DMS53 treated with DMSO at 0.1 percent for 48 hours (cell line): ENCODE results near the gene GPR18.
"Not testable (repeated sequence)": the region's sequence is repeated elsewhere in the genome, so short reads cannot be mapped to it uniquely, and the experiment has no call there.

Source experiments
- DNase-seq: peaks from one replicate; lab custom pipeline; 2025; ENCODE audit not compliant: unreplicated experiment; lab: John Stamatoyannopoulos, UW

GPR18 gene

DNA sequence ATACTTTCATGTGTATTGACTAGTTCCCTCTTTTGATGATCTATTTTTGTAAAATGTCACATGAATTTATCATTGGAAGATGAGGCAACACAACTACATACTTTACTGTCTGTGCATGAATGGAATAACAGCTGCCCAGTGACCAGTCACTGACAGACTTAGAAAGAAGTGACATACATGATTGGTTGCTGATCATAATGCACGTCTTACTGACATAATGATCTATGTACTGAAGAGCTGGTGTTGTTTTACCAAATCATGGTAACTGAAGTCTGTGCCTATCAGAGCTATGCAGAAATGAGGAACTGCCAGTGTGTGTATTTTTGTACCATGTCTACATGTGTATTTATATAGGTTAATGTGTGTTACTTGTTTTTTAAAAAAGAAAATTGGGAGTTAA, 26.5 kb downstream of the GPR18 start:
- no peak for DNase-seq

DNA sequence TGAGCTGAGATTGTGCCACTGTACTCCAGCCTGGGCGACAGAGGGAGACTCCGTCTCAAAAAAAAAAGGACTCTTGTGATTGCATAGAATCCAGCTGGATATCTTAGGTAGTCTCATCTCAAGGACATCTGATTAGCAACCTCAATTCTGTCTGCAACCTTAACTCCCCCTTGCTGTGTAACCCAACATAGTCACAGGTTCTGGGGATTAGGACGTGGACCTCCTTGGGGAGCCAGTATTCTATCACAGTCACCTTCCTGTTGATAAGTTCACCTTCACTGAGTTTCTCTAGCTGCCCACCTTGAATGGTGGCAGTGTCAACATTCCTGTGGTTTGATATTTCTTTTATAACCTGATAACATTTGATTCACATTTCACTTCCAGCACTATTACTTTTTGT, 27.2 kb downstream of the GPR18 start:
- no peak for DNase-seq

DNA sequence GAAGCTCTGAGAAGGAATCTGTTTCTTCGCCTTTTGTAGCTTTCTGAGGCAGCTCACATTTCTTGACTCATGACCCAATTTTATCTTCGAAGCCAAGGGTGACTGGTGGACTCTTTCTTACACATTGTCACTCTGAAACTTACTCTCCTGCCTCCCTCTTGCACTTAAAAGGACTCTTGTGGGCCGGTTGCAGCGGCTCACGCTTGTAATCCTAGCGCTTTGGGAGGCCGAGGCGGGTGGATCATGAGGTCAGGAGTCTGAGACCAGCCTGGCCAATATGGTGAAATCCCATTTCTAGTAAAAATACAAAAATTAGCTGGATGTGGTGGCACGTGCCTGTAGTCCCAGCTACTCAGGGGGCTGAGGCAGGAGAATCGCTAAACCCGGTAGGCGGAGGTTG, 27.6 kb downstream of the GPR18 start:
- DNase-seq: not testable (repeated sequence)

DNA sequence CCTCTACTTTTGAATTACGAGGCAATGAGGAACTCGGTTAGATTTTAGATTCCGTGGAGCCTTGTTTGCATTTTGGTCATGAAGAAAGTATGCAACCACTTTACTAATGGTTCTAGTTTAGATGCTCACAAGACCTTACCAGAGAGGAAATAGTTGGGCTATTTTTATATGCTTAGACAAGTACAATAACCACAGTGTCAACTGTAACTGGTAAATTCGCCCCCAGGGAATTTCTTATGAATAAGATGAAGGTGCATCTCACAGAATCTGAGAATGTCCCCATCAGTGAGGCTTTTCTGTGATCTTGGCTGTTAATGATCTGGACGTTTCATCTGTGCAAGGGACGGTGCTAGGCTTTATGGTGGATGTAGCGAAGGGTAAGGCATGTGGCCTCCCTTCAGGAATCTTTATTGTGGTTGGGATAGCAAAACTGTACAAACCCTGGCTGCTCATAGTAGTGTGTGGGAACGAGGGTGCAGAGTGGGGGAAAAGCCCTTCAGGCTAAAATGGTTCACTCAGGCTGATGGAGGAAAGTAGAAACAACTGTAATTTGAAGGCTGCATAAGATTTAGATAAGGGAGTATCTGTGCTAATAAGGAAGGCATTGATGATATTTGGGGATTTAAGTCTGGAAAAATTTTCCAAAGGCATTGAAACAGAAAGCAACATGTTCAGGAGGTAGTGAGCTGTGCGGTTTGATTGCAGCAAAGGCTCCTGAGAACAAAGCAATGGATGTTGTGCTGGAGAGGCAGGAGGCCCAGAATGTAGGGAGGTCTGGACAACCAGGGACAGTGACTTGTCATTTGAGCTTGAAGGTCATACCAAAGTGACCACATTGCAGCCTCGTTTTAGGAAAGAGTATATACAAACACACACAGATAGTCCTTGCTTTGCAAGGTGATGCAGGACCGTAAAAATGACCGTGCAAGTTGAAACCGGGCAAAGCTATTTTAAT, 29.2 kb downstream of the GPR18 start:
- DNase-seq: no peak

DNA sequence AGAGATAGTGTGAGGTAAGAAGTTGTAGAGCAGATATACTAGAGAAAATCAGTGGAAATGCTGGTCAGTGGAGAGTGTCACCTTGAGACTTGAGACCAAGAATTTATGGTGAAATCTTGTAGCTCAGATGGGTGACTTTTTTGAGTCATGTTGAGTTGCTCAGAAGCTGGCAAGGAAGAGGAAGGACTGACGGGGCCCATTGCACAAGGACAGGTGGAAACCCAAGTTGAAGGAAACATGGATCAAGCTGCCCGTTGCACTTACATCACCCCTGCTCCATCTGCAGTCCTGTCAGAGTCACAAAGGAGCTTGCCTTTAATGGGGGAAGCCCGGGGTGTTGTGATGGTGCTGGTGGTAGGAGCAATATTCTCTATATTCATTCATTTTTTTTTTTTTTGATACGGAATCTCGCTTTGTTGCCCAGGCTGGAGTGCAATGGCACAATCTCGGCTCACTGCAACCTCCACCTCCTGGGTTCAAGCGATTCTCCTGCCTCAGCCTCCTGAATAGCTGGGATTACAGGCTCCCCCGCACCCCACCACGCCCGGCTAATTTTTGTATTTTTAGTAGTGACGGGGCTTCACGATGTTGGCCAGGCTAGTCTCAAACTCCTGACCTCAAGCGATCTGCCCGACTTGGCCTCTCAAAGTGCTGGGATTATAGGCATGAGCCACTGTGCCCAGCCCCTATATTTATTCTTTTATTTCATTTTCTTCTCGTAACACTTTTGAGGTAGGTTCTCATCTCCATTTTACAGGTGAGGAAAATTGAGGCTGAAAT, 30.1 kb downstream of the GPR18 start:
- no peak for DNase-seq

DNA sequence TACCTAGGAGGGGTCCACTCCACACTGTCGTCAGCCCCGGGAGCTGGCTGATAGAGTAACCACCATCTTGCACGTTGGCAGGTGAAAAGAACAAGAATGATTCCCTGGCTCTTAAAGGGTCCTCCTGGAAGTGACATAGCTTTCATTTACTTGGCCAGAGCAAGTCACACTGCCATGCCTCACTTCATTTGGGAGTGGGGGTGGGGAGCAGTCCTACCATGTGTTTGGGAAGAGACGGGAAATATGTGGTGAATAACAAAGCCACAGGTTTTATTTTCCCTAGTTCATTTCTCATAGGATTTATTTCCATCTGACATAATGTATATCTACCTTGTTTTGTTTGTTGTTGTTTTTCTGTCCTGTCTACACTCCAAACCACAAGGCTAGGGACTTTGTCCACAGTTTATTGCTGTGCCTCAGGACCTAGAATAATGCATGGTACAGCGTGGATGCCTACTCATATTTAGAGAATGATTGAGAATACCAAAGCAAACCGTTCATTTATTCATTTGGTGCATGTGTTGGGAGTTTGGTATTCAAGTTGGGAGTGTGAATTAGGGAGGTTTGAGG, 30.8 kb downstream of the GPR18 start:
- no peak for DNase-seq

DNA sequence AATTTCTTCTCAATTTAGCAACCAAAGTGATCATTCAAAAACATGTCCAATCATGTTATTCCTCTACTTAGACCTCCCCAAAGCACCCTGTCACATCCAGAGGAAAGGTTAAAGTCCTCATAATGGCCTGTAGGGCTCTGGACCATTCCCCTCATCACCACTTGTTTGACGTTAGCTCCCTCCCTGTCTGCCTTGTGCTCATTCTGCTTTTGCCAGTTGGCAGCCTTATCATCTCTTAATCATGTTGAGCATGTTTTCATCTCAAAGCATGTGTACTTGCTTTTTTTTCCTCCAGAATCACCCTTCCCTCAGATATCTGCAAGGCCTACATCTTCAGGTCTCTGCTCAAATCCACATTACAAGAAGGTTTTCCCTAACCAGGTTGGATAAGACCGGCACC, 31.7 kb downstream of the GPR18 start:
- no peak for DNase-seq

DNA sequence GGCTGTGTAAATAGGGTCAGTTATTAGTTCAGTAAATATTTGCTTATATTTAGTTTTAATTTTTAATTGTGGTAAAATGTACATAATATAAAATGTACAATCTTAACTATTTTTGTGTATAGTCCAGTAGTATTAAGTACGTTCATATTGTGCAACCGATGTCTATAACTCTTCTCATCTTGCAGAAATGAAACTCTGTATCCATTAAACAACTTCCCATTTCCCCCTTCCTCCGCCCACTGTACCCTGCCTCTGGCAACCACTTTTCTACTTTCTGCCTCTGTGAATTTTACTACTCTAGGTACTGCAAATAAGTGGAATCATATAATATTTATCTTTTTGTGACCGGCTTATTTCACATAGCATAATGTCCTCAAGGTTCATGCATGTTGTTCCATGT, 33.1 kb downstream of the GPR18 start:
- no peak for DNase-seq

DNA sequence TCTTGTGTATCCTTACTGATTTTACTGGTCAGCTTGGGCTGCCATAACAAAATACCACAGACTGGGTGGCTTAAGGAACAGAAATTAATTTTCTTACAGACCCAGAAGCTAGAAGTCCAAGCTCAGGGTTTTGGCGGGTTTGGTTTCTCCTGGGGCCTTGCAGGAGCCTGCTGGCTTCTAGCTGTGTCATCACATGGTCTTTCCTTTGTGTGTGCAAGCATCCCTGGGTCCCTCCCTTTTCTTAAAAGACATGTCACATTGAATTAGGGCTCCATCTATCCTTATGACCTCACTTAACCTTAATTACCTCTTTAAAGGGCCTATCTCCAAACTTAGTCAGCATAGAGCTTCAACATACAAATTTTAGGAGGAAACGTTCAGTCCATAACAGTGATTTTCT, 34.2 kb downstream of the GPR18 start:
- DNase-seq: no peak

DNA sequence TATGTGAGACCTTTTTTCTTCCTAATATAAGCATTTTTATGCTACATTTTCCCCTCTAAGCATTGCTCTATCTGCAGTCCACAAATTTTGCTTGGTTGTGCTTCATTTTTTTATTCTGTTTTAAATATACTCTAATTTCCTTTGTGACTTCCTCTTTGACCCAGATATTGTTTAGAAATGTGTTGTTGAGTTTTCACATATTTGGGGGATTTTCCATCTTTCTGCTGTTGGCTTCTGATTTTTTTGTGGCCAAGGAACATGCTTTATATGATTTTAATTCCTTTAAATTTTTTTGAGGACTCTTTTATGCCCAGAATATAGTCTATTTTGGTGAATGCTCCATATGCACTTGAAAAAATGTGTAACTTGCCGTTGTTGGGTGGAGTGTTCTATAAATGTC, 34.6 kb downstream of the GPR18 start:
- DNase-seq: no peak

DNA sequence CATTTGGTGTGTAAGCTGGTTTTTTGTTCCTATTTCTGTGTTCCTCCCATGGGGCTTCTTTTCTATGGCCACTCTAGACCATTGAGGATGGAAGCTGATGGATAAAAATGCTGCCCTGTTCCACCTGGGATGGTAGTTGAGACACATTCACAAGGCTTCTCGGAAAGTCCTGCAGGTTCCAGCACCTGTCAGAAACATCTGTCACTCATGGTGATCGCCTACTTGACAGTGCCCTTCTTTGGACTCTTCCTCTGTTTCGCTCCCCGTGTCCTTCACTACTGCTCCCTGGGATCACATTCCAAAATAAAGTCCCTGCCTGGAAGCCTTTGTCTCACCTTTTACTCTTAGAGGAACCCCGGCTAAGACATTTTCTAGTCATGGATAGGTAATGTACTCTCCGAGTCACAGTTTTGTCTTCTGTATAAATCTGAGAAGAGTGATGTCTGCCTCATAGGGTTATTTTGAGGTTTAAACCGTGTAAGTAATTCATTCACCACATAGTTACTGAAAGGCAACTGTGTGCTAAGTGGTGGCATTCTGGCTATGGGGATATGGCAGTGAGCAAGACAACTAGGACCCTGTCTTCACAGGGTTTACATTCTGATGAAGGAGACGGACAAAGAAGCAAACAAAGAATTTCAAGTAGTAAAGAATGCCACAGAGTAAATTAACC, 36.5 kb downstream of the GPR18 start:
- DNase-seq: no peak

DNA sequence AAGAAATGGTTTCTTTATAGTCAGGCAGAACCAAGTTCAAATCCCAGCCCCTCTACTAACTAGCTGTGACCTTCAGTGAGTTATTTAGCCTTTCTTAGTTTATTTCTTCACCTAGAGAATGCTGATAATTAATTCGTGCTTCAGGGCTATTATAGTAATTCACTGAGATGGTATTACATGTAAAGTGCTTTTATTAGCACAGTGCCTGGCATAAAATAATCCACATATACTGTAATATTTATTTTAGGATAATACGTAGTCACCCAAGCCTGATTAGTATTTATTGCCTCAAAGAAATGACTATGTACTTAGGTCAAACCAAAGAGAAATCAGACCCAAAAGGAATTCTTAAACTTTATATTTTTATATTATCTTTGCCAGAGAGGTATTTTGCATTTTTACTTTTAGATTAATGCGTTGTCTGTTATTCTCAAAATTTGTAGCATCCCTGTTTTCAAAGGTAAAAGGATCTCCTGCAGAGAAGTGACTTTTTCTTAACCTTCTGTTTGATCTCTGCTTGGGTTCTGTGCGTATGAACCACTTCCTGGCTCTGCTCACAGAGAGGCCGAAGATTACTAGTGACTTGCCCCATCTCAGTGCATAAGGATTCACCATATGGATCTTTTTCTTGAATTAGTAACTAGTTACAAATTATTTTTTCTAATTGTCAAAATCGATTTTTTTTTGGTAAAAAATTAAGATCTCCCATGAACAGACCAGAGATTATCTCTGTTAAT, 37.8 kb downstream of the GPR18 start:
- DNase-seq: no peak

DNA sequence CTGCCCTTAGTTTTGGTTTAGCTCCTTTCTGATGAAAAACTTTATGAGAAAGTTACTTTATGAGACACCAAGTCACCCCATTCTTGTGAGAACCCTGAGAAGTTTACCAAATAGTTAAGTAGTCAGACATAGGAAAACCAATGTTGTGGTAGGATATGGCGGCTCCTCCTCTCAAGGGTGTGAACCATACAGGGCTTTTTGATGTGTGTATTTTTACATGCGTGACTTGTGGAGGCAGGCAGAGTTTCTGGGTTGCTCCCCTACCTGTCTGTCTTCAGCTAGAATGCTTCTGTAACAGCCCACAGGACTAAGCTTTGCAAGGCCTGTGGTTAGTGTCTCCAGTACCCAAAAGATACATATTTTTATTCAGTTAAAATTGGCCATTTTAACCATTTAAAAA, 39.2 kb downstream of the GPR18 start:
- DNase-seq: no peak

DNA sequence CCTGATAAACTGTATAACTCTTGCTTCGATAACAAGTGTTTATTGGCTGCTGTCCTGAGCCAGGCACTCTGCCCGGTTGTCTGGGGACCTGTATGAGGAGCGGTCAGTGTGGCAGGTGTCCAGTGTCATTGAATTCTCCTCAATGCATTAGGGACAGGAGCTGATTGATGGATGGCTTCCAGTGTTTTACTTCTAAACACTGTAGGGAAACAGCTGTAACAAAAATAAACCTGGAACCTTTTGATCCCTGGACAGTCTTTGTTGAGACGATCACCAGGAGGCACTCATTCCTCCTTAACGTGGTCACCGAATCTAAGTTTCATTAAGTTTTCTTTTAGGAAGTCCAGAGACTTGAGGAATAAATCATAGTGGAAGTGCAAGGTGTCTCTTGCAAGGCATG, 39.6 kb downstream of the GPR18 start:
- DNase-seq: no peak

DNA sequence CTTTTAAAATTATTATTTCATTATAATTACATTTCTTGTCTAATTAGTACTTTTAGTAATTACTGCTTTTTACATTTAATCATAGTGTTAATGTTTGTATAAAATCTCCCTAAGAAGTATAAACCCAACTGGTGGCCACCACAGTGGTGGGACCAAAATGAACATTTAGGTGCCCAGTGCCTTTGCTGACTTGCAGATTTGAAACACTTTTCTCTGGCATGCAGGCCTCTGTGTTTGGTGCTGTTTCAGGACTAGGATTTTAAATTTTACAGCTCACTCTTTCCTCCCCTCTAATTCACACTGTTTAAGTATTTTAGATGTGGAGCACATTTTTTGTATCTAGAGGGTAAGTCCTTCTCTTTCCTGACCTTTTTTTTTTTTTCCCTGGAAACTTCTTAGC, 40.1 kb downstream of the GPR18 start:
- DNase-seq: no peak

DNA sequence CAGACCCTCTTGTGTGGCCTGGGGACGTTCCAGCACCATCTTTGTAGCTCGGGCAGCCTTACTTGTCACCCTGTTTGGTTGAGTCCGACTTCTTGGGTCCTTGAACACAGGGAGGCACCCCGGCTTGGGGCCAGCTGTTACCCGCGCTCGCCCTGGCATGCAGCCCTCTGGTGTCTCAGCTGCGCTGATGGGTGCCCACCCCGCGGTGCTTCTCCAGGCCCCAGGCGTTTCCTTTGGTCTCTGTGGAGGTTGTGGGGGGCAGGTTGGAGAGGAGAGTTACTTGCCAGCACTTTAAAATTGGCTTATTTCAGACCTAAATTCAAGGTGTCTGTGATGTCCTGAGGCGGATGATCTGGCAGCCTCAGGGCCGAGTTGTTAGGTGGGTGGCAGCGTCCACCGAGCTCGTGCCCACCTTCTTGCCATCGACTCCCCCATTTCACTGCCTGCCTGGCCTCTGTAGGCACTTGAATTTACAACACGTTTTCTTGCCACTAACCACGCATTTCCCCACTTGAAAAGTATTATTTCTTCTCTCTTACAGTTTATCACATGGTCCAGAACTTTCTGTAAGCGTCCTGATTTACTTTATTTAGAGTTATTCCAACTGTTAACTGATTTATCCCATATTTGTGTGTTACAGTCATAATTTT, 40.6 kb downstream of the GPR18 start:
- DNase-seq: no peak

DNA sequence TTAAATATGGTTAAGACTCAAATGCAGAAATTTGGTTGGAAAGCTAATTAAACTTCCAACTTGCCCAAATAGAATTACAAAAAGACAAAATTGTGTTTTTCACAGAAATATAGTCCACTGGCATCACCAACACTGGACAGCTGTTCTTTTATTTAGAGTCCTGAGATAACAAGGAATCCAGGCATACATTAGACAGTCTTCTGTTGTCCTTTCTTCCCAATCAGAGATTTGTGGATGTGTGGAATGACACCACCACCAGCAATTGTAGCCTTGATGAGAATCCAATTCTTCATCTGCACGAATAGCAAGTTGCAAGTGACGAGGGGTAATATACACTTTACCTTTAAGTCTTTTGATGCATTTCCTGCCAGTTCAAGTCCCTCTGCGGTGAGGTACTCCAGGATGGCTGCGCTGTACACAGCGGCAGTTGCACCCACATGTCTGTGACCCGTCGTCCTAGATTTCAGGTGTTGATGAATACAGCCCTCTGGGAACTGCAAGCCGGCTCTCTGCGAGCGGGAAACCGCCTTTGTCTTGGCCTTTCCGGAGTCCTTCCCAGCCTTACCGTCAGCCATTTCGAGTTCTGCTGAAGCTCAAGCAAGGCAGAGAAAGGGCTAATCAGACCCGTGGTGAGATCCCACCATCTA, 42.9 kb downstream of the GPR18 start:
- no peak for DNase-seq

DNA sequence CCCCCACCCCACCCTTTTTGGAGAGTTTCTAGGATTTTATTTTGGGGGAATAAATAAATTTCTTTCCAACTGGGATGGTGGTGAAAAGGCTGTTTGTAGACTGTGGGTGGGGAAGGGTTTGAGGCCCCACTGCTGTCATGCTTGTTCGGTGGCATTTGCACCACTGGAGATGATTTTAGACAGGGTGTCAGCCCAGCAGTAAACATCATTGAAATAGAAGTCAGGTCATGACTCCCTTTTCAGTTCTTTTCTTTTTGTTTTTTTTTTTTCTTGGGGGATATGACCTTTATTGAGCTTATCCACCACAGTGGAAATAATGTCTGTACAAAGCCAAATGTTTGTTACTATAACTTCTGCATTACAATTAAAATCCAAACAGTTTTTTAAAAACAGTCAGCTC, 43.4 kb downstream of the GPR18 start:
- DNase-seq: no peak

DNA sequence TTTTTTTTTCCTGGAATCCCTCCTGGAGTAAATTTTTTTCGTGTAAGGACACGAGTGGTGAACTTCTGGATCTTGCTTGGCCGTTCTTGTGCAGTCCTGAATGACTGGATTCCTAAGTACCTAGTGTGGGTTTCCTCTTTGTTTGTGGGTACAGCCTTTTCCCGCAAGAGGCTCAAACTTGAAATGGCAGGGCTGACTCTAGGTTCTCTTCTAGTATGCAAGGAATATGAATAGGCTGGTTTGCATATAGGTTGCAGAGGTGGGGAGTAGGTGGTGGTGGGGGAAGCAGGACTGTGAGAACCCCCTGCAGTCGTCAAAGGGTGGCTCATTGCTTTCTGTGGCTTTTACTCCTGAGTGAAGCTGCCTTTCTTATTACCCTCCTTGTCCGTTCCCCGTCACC, 43.9 kb downstream of the GPR18 start:
- DNase-seq: no peak
